HG02678 (cell line): ENCODE measurements around the gene ZNF454.

Experiments
- ATAC-seq: cut with Tn5 transposase; IDR thresholded peaks from one replicate; pipeline ENCODE4 v1.9.1; 2021; ENCODE audit warnings: mild to moderate bottlenecking, moderate library complexity; ENCODE audit not compliant: unreplicated experiment

Gene ZNF454

GRCh38 chr5:178940569-178941360 lies at the start of gene ZNF454:
Gene ZNF454 (plus strand): TSS chr5:178941198. CDS start chr5:178942792, 1,594 bp downstream.
- ATAC-seq = no peak

GRCh38 chr5:178895615-178896571 lies 45.1 kb upstream of the ZNF454 start, which contains the start of gene ZFP2:
Gene ZFP2 (plus strand): TSS chr5:178895913. CDS start chr5:178931314, 35,401 bp downstream.
- ATAC-seq = peak; percentile 60

GRCh38 chr5:178899289-178899688 lies 41.7 kb upstream of the ZNF454 start:
- no peak for ATAC-seq

- ATAC-seq = no peak
These were observed 38.1 kb upstream of the ZNF454 start for GRCh38 chr5:178902849-178903248.

GRCh38 chr5:178931846-178932760 lies 8.9 kb upstream of the ZNF454 start:
- ATAC-seq = no peak

GRCh38 chr5:178941361-178941760 lies 363 bp downstream of the ZNF454 start:
- no peak for ATAC-seq

GRCh38 chr5:178965465-178966055 lies 24.6 kb downstream of the ZNF454 start:
- no peak for ATAC-seq

- no peak for ATAC-seq
These were observed 40.4 kb downstream of the ZNF454 start for GRCh38 chr5:178981381-178981780.

GRCh38 chr5:178982941-178983340 lies 41.9 kb downstream of the ZNF454 start:
- ATAC-seq = no peak

- ATAC-seq = no peak
These were observed 42.7 kb downstream of the ZNF454 start for GRCh38 chr5:178983728-178984127.

GRCh38 chr5:178984145-178985072 lies 43.4 kb downstream of the ZNF454 start:
- ATAC-seq = no peak

- ATAC-seq = no peak
These were observed 45.4 kb downstream of the ZNF454 start for GRCh38 chr5:178986326-178986960.

GRCh38 chr5:178988436-178989220 lies 47.6 kb downstream of the ZNF454 start:
- no peak for ATAC-seq

- no peak for ATAC-seq
These were observed 48.3 kb downstream of the ZNF454 start for GRCh38 chr5:178989311-178989710.

GRCh38 chr5:178990491-178990890 lies 49.5 kb downstream of the ZNF454 start:
- ATAC-seq = no peak

GRCh38 chr5:178991190-178992145 lies 50.5 kb downstream of the ZNF454 start:
- no peak for ATAC-seq
